GM21786 (cell line): ENCODE measurements around the gene SIK3.

Experiments
- ATAC-seq: cut with Tn5 transposase; IDR thresholded peaks from one replicate; pipeline ENCODE4 v1.9.1; 2021; ENCODE audit not compliant: unreplicated experiment

The SIK3 gene

GRCh38 chr11:117080370-117080769 is 17.9 kb downstream of the SIK3 start:
- no peak for ATAC-seq

DNA sequence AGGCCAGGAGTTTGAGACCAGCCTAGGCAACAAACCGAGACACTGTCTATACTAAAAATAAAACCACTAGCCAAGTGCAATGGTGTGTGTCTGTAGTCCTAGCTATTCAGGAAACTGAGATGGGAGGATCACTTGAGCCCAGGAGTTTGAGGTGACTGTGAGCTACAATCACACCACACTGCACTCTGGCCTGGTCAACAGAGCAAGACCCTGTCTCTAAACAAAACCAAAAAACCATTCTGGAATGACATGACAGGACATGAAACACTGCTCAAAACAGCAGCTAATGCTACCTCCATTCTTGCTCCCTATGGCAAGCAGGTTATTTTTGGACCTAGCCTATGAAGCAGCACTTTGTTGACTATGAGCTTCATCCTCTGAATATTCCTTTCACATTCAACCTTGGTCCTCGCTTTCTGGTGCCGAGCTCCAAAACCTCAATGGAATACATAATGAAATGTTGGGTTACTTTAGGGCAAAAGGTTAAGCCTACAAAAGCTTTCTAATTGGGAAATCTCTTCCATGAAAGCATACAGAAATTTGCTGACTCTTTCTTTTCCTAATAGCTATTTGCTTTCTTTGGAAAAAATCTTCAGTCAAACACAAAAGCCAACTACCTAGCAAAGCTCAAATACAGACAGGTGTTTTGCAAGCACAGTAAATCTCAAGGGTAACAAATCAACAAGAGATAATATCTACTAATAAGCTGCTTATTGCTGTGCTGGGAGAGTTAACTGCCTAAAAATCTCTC is 21.1 kb downstream of the SIK3 start:
- ATAC-seq: no peak

- ATAC-seq: no peak
These were observed 23.0 kb downstream of the SIK3 start for GRCh38 chr11:117075186-117075585.

DNA sequence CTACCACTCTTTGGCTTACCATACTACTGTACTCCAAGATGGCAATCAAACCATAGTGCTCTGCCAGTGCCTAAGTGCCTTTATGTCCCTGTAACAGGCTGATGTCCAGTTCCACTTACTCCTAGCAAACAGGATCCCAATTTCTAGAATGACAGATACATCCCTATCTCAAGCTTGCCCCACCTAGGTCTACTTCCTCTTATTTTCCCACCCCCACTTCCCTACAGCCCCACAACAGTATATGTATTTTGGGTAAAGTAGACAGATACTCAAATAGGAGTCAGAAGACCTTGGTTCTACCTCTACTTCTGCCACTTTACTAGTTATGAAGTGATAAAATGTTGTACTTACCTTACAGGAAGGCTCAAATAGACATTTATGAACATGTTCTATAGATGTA is 24.1 kb downstream of the SIK3 start:
- ATAC-seq: no peak

- ATAC-seq: no peak
These were observed 24.7 kb downstream of the SIK3 start for GRCh38 chr11:117073539-117073938.

GRCh38 chr11:117072517-117073461 is 25.4 kb downstream of the SIK3 start:
- no peak for ATAC-seq

- no peak for ATAC-seq
These were observed 26.9 kb downstream of the SIK3 start for GRCh38 chr11:117071344-117071787.

DNA sequence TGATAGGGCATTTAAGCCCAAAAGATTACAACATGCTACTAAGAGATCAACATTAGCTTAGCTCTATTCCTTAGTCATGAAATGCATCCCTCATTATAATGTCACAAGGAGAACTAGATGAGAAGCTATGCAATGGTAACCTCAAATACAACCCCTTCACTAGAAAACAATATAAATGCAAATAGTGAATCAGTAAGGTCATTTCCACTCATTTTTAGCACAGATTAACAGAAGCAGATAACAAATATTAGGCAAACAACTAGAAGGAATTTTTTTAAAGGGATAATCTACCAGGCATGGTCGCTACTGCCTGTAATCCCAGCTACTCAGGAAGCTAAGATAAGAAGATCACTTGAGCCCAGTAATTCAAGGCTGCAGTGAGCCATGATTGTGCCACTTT is 28.2 kb downstream of the SIK3 start:
- no peak for ATAC-seq

DNA sequence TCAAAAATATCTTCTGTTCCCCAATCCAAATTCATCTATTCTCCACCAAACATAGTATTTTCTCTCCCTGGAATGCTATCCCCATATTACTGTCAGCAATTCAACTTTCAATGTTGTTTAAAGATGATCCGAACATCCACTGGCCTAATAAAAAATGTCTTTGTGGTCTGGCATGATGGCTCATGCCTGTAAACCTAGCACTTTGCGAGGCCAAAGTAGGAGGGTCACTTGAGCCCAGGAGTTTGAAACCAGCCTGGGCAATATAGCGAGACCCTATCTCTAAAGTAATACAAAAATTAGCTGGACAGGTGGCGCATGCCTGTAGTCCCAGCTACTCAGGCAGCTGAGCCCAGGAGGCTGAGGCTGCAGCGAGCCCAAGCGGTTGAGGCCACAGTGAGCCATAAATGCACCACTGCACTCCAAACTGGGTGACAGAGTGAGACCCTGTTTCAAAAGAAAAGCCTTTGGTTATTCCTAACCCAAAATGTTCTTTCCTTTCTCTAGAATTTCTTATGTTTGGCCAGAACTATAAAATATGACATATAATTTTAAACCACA is 29.8 kb downstream of the SIK3 start:
- no peak for ATAC-seq

GRCh38 chr11:117066959-117067358 is 31.3 kb downstream of the SIK3 start:
- ATAC-seq: no peak

DNA sequence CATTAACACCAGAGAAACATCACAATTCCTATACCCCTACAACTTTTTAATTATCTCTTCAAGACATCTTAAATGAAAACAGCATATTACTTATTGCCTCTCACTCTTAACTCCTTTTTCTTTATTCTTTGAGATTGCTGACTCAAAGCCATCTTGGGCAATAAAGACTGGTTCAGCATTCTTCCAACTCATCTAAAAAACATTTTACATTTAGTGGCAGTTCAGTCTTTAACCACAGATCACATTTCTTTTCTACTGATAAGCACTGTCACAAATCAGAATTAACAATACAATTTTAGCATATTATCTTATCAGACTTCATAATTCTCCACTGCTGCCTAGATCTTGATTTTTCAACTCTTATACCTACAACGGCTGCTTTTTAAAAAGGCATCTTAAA is 34.0 kb downstream of the SIK3 start:
- no peak for ATAC-seq

DNA sequence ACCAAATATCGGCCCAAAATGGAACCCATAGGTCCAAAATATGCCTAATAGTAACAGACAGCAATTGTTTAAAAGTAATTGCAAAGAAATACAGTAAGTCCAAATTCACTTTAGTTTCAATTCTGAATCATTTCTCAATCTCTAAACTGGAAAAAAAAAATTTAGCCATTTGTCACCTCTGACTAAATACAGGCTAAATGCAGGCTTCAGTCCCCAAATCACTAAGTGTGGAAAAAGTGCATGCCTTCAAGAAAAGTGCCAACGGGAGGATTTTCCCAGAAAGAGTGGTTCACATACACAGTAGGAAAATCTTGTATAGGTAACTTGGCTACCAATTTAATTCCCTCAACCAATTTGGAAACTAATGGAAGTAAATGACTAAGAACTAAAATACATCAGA is 35.7 kb downstream of the SIK3 start:
- ATAC-seq: no peak

DNA sequence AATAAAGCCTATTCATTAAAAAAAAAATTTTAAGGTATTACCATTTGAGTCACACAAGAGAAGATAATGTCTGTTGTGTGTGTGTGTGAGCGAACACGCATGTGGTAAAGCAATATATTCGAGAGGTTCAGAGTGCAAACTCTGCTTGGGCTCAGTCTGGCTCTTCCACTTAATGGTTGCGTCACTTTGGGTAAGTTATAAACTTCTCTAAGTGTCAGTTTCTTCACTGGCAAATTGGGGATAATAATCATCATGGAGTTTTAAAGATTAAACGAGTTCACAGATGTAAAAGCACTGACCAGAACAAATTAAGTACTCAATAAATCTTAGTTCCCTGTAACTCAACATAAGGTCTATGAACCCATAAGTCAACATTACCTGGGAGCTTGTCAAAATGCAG is 37.0 kb downstream of the SIK3 start:
- ATAC-seq: no peak

DNA sequence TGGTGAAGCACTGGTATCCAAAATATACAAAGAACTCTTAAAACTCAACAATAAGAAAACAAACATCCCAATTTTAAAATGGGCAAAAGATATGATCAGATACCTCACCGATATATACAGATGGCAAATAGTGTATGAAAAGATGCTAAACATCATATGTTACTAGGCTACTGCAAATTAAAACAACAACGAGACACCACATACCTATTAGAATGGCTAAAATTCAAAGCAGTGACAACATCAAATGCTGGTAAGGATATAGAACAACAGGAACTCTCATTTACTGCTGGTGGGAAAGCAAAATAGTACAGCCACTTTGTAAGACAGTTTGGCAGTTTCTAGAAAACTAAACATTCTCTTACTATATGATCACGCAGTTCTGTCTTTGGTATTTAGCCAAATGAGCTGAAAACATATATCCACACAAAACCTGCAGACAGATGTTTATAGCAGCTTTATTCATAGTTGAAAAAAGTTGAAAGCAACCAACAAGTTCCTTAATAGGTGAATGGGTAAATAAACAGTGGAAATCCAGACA is 38.5 kb downstream of the SIK3 start:
- ATAC-seq: no peak

DNA sequence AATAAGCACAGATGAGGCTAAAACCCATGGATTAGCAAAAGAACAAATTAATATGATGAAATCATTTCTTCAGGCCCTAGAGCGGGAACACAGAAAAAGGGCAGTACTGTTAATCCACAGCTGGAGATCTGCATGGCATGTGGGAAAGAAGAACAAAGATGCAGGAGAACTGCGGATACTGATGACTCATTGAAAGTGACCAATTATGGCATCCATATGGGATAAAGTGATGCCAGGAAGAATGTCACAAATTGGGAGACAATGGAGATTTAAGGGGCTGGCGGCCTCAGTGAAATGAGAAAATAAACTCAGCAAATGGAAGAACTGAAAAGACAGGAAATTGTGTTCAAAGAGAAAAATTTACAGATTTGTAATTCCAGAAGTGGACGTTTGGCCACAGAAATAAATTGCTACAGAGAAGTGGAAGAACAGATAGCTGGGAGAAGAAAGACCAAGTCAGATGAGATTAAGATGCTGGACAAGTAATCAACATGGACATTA is 39.4 kb downstream of the SIK3 start:
- ATAC-seq: no peak

- no peak for ATAC-seq
These were observed 40.5 kb downstream of the SIK3 start for GRCh38 chr11:117057727-117058126.

GRCh38 chr11:117057317-117057716 is 40.9 kb downstream of the SIK3 start:
- no peak for ATAC-seq

DNA sequence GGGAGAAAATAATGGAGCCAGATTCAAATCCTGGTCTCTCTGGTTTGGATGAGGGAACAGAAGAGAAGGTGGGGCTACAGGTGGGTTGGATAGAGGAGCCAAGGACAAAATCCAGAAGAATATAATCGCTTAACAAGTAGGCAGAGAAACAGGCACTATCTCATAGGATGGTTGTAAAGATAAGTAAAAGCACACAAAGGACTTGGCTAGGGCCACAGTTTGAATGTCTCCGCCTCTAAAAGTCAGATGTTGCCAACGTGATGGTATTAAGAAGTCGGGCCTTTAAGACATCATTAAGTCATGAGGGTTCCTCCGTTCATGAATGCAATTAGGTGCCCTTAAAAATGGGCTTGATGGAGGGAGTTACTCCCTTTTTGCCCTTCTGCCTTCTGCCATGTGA is 42.8 kb downstream of the SIK3 start:
- no peak for ATAC-seq

DNA sequence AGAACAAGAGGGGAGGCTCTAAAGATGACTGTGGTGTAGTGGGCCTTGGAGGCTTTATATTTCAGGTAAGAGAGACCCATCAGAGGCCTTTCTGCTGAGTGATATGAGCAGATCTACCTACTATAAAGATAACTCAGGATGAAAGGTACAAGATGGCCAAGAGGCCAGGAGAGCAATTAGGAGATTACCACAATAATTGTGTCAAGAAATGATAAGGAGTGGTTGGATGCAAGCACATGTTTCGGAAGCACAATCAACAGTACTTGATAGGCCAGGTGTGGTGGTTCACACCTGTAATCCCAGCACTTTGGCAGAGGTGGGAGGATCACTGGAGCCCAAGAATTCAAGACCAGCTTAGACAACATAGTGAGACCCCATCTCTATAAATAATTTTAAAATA is 43.8 kb downstream of the SIK3 start:
- no peak for ATAC-seq

DNA sequence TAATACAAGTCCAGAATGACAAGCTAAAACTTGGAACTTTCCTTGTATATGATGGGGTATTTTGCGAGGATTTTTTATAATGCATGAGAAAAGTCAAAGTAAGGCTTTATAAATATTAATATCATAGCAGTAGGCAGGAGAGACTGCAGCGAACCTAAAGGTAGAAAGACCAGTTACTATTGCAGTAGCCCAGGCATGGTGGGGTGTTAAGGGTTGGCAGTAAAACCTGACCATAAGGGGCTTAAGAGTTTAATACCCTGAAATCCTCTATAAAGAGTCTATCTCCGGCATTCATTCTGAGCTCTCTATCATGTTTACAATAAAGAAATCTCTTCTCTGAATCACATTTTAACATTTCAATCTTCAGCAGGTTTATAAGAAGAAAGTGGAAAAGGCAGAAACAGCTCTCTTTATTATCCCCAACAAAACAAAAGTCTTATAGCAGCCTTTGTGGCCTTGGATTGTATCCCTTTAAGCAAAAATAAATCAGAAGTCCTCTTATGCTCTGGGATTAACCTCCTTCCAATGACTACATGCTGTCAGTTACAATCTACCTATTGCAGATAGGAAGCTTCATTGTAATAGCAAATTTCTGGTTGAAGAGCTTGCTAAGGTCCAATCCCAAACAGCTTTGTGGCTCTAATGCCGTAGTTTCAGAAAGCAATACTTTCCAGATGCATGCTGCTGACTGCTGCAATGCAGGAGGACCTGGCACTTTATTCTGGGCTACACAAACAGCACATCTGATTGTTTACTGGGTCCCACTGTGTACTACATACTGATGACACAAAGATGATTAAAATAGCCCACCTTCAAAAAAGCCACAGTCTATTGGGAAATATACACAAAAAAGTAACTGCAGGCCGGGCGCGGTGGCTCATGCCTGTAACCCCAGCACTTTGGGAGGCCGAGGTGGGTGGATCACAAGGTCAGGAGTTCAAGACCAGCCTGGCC is 45.8 kb downstream of the SIK3 start:
- no peak for ATAC-seq
